Suprapubic skin (tissue), 4 donors: Measurements from ENCODE around the gene MTMR3.

Experiments used
- EP300 ChIP-seq: sonication (generic); formaldehyde crosslinking; IDR thresholded peaks from one replicate; pipeline ENCODE4 v1.6.1; 2017; ENCODE audit warnings: antibody characterized with exemption
- POLR2A ChIP-seq, 2 donors: fragments of 450-650 bp; IDR thresholded peaks; one replicate each; pipeline ENCODE4 v1.6.1; 2017; ENCODE audit warnings: antibody characterized with exemption in 2 of 2, mild to moderate bottlenecking in 2 of 2, moderate library complexity in 2 of 2
- POLR2AphosphoS5 ChIP-seq, 3 donors: sonication (generic); formaldehyde crosslinking; IDR thresholded peaks; one replicate each; pipeline ENCODE4 v1.6.1; 2017; ENCODE audit warnings: antibody characterized with exemption in 3 of 3
- TF ChIP-seq, protein P1 (sequence below), 2 donors: fragments of 200-600 bp in 1 of 2; fragments of 450-650 bp in 1 of 2; sonication (generic) in 1 of 2; IDR thresholded peaks; one replicate each; pipeline ENCODE4 v1.5.1; 2016 to 2019; ENCODE audit warnings: antibody characterized with exemption in 2 of 2, mild to moderate bottlenecking in 1 of 2, moderate library complexity in 1 of 2

DNA sequence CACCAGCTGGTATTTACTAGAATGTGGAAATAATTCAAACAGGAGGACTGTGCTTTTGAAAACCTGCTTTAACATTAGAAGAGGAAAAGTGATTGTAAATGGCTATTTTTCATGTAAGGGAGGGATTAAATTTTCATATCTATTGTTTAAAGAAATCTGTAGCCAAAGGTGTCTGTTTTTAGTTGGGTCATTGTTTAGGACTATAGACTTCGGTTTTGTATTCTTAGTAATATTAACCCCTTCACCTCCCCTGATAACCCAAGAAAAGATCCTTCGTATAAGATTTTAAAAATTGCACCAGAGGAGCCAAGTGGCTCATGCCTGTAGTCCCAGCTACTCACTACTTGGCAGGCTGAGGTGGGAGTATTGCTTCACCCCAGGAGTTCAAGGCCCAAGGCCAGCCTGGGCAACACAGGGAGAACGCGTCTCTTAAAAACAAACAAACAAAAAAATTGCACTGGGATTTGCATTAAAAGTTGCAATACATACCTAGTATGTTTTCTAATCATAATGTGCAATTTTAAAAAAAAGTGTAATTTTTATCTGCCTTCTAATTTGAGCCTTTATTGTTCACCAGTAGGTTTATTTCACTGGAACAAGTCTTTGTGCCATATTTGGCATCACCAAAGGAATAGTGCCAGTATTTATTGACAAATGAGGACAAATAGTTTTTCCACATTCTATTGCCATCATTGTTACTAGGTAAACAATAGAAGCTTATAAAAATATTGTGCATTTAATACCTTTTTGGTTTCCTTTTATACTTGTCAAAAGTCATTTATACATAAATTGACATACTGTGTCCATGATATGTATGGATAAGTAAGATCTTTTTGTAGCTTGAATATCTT, 34.3 kb downstream of the MTMR3 start:
- TF ChIP-seq, protein P1, sequence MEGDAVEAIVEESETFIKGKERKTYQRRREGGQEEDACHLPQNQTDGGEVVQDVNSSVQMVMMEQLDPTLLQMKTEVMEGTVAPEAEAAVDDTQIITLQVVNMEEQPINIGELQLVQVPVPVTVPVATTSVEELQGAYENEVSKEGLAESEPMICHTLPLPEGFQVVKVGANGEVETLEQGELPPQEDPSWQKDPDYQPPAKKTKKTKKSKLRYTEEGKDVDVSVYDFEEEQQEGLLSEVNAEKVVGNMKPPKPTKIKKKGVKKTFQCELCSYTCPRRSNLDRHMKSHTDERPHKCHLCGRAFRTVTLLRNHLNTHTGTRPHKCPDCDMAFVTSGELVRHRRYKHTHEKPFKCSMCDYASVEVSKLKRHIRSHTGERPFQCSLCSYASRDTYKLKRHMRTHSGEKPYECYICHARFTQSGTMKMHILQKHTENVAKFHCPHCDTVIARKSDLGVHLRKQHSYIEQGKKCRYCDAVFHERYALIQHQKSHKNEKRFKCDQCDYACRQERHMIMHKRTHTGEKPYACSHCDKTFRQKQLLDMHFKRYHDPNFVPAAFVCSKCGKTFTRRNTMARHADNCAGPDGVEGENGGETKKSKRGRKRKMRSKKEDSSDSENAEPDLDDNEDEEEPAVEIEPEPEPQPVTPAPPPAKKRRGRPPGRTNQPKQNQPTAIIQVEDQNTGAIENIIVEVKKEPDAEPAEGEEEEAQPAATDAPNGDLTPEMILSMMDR (IDR thresholded peaks at IDR 0.05) = no peak
- TF ChIP-seq POLR2AphosphoS5 (IDR thresholded peaks at IDR 0.05) (no peak), POLR2A (IDR thresholded peaks at IDR 0.05) (no peak), EP300 (no peak)
